ENCODE measurements around the gene HS1BP3.

Gene HS1BP3

DNA sequence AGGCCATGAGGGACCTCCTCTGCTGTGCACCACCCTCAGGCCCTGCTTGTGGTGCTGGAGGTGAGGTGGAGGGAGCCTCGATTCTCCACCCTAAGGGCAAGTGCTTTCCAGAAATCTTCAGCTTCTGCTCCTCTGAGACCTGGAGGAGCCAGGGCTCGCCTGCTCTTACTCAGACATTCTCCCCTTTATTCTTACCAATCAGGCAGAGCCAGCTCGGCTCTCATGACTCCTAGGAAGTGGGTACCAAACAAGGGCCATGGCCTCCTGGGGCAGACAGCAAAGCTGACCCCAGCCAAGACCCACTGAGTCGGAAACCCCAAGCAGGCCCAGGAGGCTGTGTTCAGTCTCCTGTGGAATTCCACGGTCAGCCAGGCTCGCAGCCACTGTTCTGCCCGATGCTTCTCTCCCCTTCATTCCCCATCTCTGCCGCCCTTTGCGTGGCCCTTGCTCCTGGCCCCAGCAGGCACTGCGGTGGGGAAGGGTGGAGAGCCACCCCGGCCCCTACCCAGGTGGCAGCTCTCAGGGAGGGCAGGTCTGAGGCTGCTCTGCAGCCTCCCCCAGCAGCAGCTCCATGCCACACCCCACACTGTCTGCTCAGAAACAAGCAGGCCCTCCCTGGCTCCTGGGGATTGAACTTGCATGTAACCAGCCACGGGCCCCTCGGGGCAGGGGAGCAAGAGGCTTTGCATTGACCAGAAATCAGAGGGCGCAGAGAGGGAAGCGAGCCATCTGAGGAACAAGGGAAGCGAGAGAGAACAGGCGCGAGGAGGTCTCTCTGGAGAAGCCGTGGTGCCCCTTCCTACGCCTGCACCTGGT is 24.0 kb downstream of the HS1BP3 start:
- H3K4me1 ChIP-seq (ENCODE audit: control insufficient read depth, insufficient read depth, low read length): peaks cover 15% of the 10 kb centered on the region
- H3K27me3 ChIP-seq (ENCODE audit: control insufficient read depth, insufficient read depth, low read length): no peaks in the 10 kb centered on the region
- no peak overlapping the region for H3K9ac ChIP-seq (ENCODE audit: low read length)

DNA sequence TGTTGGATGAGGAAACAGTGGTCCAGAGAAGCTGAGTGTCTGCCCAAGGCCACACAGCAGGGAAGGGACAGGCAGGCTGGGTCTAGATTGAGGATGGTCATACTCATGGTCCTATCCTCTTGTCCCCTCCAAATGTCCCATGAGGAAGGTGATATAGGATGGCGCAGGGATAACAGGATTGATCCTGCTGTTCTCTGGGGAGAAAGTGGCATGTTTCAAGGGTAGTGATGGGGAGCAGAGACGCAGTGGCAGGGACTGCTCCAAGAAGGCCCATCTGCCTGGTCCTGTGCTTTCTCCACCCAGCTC is 24.6 kb downstream of the HS1BP3 start:
- H3K36me3 ChIP-seq (ENCODE audit: control insufficient read depth, insufficient read depth, low read length): peaks cover 6% of the 10 kb centered on the region
- no peaks in the 10 kb centered on the region for H3K9me3 ChIP-seq (ENCODE audit: control insufficient read depth, low read length)
- no peak overlapping the region for H3K9ac ChIP-seq (ENCODE audit: low read length)
- H3K4me1 ChIP-seq (ENCODE audit: control insufficient read depth, insufficient read depth, low read length): peaks cover 15% of the 10 kb centered on the region
- H3K27me3 ChIP-seq (ENCODE audit: control insufficient read depth, insufficient read depth, low read length): no peaks in the 10 kb centered on the region
- H3K4me3 ChIP-seq (ENCODE audit: low read length): no peak overlapping the region

More for the DNA sequence above, 24.0 kb downstream of the HS1BP3 start:
- H3K36me3 ChIP-seq (ENCODE audit: control insufficient read depth, insufficient read depth, low read length): peaks cover 6% of the 10 kb centered on the region
- no peak overlapping the region for H3K4me3 ChIP-seq (ENCODE audit: low read length)
- no peaks in the 10 kb centered on the region for H3K9me3 ChIP-seq (ENCODE audit: control insufficient read depth, low read length)

DNA sequence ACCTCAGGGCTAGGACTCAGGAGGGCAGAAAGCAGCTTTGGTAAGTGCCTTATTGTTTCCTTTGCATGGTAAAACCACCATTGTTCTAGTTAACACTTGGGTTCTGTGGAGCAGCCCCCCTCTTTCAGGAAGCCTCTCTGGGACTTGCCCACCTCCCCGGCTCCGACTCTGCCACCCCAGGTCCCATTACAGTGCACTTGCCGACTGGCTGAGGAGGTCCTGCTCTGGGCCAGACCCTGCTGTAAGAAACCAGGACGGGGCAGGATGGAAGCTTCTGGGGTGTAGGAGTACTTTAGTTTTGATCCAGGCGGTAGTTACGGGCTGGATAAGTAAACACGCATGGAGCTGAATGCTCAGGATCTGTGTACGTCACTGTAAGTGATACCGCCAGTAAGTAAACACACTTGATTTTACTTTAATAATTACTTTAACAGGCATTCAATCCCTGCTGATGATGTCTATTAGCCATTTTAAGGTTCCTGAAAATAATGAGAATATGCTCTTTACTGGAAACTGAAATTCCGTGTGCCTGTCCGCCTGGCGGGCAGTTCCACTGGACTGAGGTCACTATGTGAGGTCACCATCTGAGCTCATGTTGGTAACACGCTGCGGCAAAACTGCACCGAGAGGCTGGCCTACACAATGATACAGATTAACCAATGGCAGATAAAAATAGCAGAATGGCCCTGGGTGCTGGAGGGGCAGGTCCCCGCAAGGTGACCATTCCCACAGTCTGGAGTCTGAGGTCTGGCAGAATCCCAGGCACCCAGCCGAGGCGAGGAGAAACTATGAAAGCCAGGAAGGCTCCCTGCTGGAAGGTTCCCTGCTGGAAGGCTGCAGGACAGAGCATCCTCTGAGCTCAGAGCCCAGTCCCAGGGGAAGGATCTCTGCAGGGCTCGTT is 25.2 kb downstream of the HS1BP3 start:
- Histone ChIP-seq H3K36me3 (ENCODE audit: control insufficient read depth, insufficient read depth, low read length) (peaks cover 6% of the 10 kb centered on the region), H3K9ac (ENCODE audit: low read length) (peak overlapping the region; percentile 56), H3K9me3 (ENCODE audit: control insufficient read depth, low read length) (no peaks in the 10 kb centered on the region), H3K4me3 (ENCODE audit: low read length) (no peak overlapping the region), H3K4me1 (ENCODE audit: control insufficient read depth, insufficient read depth, low read length) (peaks cover 15% of the 10 kb centered on the region), H3K27me3 (ENCODE audit: control insufficient read depth, insufficient read depth, low read length) (no peaks in the 10 kb centered on the region)

DNA sequence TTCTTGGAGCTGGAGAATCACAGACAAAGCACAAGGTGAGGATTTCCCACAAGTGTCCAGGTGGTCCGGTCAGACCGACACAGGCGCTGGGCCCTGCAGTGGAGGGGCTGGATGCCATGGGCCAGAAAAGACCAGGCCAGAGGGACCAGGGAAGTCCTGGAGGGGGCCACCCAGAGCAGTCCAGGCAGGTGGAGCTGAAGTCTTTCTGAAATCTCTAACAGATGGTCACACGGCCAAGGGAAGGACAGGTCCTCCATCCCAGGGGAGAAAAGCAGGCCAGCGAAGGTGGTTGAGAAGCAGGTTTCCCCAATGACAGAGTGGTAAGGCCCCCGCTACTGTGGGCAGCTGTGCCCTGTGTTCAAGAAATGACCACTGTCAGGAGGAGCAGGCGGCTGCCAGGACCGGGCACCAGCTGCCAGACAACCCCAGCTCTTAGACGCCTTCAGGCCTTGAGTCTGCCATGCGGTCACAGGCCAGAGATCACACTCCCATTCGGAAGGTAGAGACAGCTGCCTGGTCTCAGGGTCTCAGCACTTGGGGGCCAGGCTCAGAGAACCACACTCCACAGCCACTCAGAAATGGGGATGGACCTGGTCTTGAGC is 25.9 kb downstream of the HS1BP3 start:
- no peak overlapping the region for H3K4me3 ChIP-seq (ENCODE audit: low read length)
- no peaks in the 10 kb centered on the region for H3K9me3 ChIP-seq (ENCODE audit: control insufficient read depth, low read length)
- H3K4me1 ChIP-seq (ENCODE audit: control insufficient read depth, insufficient read depth, low read length): peaks cover 15% of the 10 kb centered on the region
- no peaks in the 10 kb centered on the region for H3K27me3 ChIP-seq (ENCODE audit: control insufficient read depth, insufficient read depth, low read length)
- H3K9ac ChIP-seq (ENCODE audit: low read length): peak overlapping the region; percentile 56
- H3K36me3 ChIP-seq (ENCODE audit: control insufficient read depth, insufficient read depth, low read length): peaks cover 6% of the 10 kb centered on the region

DNA sequence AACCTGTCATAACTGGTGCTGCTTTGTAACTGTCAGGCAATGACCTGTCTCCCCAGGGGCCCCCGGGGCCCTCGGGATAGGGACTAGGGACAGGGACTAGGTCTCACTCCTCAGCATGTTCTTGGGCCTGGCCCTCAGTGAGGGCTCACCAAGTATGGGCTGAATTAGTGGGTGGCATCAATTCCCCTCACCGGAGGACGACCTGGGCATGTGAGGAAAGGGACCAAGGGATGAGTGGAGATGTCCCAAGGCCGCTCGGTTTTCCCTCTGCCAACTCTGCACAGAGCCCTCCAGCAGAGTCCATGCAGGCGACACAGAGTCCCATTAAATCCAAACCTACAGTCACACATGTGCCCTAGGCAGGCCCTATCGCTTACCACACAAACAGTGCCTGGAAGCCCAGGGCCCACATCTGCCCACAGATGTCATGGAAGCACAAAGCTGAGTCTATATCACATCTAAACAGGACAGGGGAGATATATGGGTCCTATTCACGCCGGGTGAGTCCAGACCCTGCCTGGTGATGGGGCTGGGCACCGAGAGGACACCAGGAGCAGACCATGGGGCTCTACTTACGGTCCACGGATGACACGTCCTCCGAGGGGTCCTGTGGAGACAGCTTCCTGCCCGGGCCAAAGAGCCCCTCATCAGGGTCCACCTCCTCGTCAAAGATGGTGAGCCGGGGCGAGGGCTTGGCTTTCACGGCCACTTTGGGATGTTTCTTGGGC is 26.6 kb downstream of the HS1BP3 start:
- H3K9me3 ChIP-seq (ENCODE audit: control insufficient read depth, low read length): no peaks in the 10 kb centered on the region
- H3K4me3 ChIP-seq (ENCODE audit: low read length): no peak overlapping the region
- peaks cover 6% of the 10 kb centered on the region for H3K36me3 ChIP-seq (ENCODE audit: control insufficient read depth, insufficient read depth, low read length)
- no peaks in the 10 kb centered on the region for H3K27me3 ChIP-seq (ENCODE audit: control insufficient read depth, insufficient read depth, low read length)
- H3K4me1 ChIP-seq (ENCODE audit: control insufficient read depth, insufficient read depth, low read length): peaks cover 20% of the 10 kb centered on the region
- no peak overlapping the region for H3K9ac ChIP-seq (ENCODE audit: low read length)

DNA sequence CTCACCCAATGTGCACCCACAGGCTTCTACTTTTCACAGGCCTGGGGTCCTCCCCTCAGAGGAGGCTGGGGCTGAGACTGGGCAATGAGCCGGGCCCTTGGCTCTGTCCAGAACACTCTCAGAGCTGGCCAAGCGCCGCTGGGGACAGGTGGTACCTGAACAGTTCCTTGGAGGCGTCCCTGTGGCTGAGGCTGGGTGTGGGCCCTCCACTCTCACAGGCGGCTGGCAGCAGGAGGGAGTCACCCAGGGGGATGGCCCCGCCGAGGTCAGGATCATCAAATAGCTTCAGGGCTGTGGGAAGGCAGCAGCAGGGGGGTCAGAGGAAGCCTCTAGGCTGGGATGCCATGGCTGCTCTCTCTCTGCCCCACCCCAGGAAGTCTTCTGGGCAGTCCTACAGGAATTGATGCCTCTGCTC is 27.1 kb downstream of the HS1BP3 start:
- Histone ChIP-seq H3K4me3 (ENCODE audit: low read length) (no peak overlapping the region), H3K9me3 (ENCODE audit: control insufficient read depth, low read length) (no peaks in the 10 kb centered on the region), H3K4me1 (ENCODE audit: control insufficient read depth, insufficient read depth, low read length) (peaks cover 26% of the 10 kb centered on the region), H3K9ac (ENCODE audit: low read length) (no peak overlapping the region), H3K36me3 (ENCODE audit: control insufficient read depth, insufficient read depth, low read length) (peaks cover 6% of the 10 kb centered on the region), H3K27me3 (ENCODE audit: control insufficient read depth, insufficient read depth, low read length) (no peaks in the 10 kb centered on the region)

DNA sequence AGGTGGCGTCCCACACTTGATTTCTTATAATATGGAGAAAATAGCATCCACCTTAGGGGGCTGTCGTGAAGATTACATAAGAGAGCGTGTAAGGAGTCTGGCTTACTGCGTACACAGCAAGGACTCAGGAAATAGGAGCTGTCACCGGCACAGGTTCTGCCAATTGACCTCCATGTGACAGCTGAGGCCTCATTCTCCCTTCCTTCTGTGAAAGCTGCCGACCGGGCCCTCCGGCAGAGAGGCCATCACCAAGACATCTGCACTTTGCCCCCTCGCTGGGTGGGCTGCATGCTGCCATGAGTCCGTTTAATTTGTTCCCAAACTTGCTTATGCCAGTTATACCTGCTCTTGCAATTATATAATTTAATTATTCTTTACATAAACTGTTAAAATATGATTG is 27.7 kb downstream of the HS1BP3 start:
- H3K4me3 ChIP-seq (ENCODE audit: low read length): no peak overlapping the region
- no peak overlapping the region for H3K9ac ChIP-seq (ENCODE audit: low read length)
- peaks cover 31% of the 10 kb centered on the region for H3K4me1 ChIP-seq (ENCODE audit: control insufficient read depth, insufficient read depth, low read length)
- no peaks in the 10 kb centered on the region for H3K27me3 ChIP-seq (ENCODE audit: control insufficient read depth, insufficient read depth, low read length)
- no peaks in the 10 kb centered on the region for H3K9me3 ChIP-seq (ENCODE audit: control insufficient read depth, low read length)
- peaks cover 6% of the 10 kb centered on the region for H3K36me3 ChIP-seq (ENCODE audit: control insufficient read depth, insufficient read depth, low read length)

DNA sequence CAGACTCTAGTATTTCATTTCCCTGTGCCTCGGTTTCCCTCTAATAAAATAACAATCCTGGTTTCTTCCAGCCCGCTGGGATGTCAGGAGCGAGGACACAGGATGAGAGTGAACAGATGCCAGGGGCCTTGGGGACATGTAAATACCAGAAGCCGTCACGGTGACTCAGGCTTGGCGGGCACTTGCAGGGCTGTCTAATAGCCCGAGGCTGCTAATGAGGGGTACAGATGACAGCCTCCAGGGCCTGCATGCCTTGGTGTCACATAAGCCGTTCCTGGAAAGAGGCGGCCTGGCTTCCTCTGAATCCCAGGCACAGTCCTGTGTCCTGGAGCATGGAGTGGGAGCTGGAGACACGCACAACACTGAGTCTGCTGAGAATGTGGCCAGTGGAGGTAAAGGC is 28.2 kb downstream of the HS1BP3 start:
- H3K27me3 ChIP-seq (ENCODE audit: control insufficient read depth, insufficient read depth, low read length): no peaks in the 10 kb centered on the region
- no peak overlapping the region for H3K4me3 ChIP-seq (ENCODE audit: low read length)
- peaks cover 36% of the 10 kb centered on the region for H3K4me1 ChIP-seq (ENCODE audit: control insufficient read depth, insufficient read depth, low read length)
- no peak overlapping the region for H3K9ac ChIP-seq (ENCODE audit: low read length)
- no peaks in the 10 kb centered on the region for H3K9me3 ChIP-seq (ENCODE audit: control insufficient read depth, low read length)
- H3K36me3 ChIP-seq (ENCODE audit: control insufficient read depth, insufficient read depth, low read length): peaks cover 6% of the 10 kb centered on the region

DNA sequence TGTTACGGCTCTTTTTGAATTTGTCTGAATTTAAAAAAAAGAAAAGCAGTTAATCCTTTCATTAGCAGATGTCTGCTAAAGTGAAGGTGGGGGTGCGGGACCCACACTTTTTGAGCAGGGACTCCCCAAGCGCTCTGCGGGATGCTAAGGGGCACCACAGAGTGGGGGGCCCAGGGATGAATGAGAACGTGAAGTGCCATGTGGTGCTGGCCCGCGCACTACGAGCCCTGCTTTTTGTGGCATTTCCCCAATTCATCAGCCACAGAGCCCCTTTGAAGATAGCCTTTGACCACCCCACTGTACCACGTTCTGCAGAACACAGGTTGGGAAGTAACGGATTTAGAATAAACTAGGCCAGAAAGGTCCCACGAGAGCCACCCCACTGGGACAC is 28.6 kb downstream of the HS1BP3 start:
- no peaks in the 10 kb centered on the region for H3K9me3 ChIP-seq (ENCODE audit: control insufficient read depth, low read length)
- H3K4me3 ChIP-seq (ENCODE audit: low read length): no peak overlapping the region
- no peaks in the 10 kb centered on the region for H3K27me3 ChIP-seq (ENCODE audit: control insufficient read depth, insufficient read depth, low read length)
- peaks cover 40% of the 10 kb centered on the region for H3K4me1 ChIP-seq (ENCODE audit: control insufficient read depth, insufficient read depth, low read length)
- H3K36me3 ChIP-seq (ENCODE audit: control insufficient read depth, insufficient read depth, low read length): peaks cover 6% of the 10 kb centered on the region
- no peak overlapping the region for H3K9ac ChIP-seq (ENCODE audit: low read length)

DNA sequence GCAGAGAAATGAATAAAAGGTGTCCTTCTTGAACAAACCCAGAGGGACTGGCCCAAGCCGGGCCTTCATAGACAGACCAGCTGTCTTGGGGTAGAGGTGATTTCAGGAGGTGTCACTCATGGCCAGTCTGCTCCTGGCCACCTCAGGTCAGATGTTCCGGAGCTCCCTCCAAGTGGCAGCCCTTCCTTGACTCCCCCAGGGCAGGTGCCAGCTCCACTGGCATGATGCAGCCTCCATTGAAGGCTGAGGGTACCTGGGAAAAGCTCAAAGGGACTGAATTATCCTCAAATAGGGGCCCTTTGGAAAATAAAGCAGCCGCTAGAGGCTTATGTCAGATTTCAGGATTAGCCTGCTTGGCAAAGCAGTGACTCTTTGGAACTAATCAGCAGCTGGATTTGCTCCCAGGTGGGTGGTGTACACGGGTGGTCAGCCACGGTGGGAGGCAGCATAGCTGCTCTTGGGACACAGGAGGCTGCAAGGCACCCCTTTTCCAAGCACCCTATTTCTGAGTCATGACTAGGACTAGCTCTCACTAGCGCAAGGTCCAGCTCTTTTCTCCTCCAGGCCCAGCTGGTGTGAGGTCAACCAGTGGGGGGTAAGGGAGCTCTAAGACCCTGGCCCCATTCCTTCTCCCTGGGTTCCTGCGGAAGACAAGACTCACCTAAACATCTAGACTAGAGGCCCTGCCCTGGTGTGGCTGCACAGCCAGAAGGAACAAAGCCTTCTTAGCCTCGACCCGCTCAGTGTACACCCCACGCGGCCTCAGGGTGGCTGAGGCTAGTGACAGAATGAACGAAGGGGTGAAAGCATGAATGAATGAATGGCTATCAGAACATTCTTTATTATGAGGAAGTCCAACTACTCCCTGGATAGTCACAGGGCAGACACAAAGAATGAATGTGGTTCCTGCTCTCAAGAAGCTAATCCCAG is 29.3 kb downstream of the HS1BP3 start:
- Histone ChIP-seq H3K9ac (ENCODE audit: low read length) (no peak overlapping the region), H3K4me1 (ENCODE audit: control insufficient read depth, insufficient read depth, low read length) (peaks cover 47% of the 10 kb centered on the region), H3K4me3 (ENCODE audit: low read length) (no peak overlapping the region), H3K27me3 (ENCODE audit: control insufficient read depth, insufficient read depth, low read length) (no peaks in the 10 kb centered on the region), H3K36me3 (ENCODE audit: control insufficient read depth, insufficient read depth, low read length) (peaks cover 6% of the 10 kb centered on the region), H3K9me3 (ENCODE audit: control insufficient read depth, low read length) (no peaks in the 10 kb centered on the region)
